IPS-20b (cell line): ENCODE measurements around the gene HDAC3.

ENCODE experiments used
- H3K27ac ChIP-seq: one replicate; pipeline ENCODE4 v1.5.1; 2013; ENCODE audit warnings: low read length
- H3K27me3 ChIP-seq: 2 replicates; pipeline ENCODE4 v1.6.1; 2013; ENCODE audit warnings: mild to moderate bottlenecking, low read length, inconsistent platforms; ENCODE audit not compliant: insufficient read depth
- H3K36me3 ChIP-seq: 2 replicates; pipeline ENCODE4 v1.6.1; 2013; ENCODE audit warnings: low read depth, mild to moderate bottlenecking, inconsistent platforms, low read length, moderate library complexity; ENCODE audit not compliant: insufficient read depth
- H3K4me1 ChIP-seq: 2 replicates; pipeline ENCODE4 v1.6.1; 2013; ENCODE audit warnings: mild to moderate bottlenecking, control low read depth, inconsistent platforms, low read length, moderate library complexity; ENCODE audit not compliant: insufficient read depth
- H3K4me3 ChIP-seq: 2 replicates; pipeline ENCODE4 v1.5.1; 2013; ENCODE audit warnings: mild to moderate bottlenecking, low read length, inconsistent platforms
- H3K9ac ChIP-seq: 2 replicates; pipeline ENCODE4 v1.6.1; 2013; ENCODE audit warnings: low read depth, mild to moderate bottlenecking, inconsistent platforms, low read length, moderate library complexity
- H3K9me3 ChIP-seq: 2 replicates; pipeline ENCODE4 v1.6.1; 2013; ENCODE audit warnings: mild to moderate bottlenecking, low read depth, low read length, inconsistent platforms; ENCODE audit not compliant: insufficient read depth

The HDAC3 gene

DNA sequence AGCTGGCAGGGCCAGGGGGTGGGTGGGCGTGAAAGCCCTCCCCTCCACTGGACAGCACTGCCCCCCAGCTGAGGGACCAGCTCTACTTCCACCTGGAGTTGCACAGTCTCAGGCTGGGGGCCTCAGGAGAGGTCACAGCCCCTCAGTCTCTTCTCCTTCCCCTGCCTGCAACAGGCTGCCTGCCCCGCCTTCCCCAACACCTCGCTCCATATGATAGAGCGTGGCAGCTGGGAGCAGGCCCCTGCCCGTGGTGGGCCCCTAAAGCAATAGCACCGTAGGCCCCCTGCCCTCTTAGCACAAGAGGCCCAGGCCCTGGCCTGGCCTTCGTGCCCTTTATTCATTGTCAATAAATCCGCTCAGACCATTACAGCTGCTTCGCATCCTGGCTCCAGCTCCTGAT, 4.0 kb upstream of the HDAC3 start:
- Histone ChIP-seq H3K9me3 (no peaks in the 10 kb centered on the region), H3K4me3 (no peak overlapping the region), H3K9ac (no peak overlapping the region), H3K27me3 (peaks cover 6% of the 10 kb centered on the region), H3K36me3 (peaks cover 36% of the 10 kb centered on the region), H3K27ac (no peak overlapping the region), H3K4me1 (peaks cover 4% of the 10 kb centered on the region; the same call in 1 of the 2 replicates)

DNA sequence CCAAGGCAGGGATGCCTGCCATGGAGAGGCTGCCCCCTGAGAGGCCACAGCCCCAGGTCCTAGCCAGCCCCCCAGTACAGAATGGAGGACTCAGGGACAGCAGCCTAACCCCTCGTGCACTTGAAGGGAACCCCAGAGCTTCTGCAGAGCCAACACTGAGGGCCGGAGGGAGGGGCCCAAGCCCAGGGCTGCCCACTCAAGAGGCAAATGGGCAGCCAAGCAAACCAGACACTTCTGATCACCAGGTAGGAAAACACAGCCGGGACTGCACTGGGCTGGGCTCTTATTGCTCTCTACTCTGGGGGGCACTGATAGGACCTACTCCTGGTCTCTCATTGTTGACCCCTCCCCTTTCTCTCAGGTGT, 3.4 kb upstream of the HDAC3 start:
- Histone ChIP-seq H3K9me3 (no peaks in the 10 kb centered on the region), H3K4me3 (no peak overlapping the region), H3K36me3 (peaks cover 33% of the 10 kb centered on the region), H3K4me1 (peaks cover 4% of the 10 kb centered on the region; the same call in 1 of the 2 replicates), H3K27ac (no peak overlapping the region), H3K9ac (no peak overlapping the region), H3K27me3 (peaks cover 6% of the 10 kb centered on the region)

DNA sequence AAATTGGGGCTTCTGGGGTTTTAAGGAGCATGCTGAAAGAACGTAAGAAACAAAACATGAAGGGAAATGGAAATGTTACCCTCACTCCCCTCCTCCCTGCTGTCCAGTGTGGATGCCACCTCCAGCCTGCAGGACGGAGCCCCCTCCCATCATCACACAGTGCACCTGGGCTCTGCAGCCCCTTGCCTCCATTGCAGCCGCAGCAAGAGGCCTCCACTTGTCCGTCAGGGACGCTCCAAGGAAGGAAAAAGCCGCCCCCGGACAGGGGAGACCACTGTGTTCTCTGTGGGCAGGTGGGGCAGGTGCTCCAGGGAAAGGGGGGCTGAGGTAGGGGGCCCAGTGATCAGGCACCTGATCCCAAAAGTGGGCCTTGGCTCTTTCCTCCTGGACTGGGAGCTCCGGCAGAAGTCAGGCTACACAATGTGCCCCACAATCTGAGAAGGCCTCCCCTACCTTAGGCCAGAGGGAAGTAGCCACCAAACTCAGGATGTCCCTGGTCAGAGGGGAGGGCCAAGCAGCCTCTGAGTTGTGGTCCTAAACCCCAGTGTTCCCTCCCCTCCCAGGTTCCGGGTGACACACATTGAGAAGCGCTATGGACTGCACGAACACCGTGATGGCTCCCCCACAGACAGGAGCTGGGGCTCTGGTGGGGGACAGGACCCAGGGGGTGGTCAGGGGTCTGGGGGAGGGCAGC, 2.9 kb upstream of the HDAC3 start:
- H3K4me3 ChIP-seq = no peak overlapping the region
- H3K9me3 ChIP-seq = no peaks in the 10 kb centered on the region
- peaks cover 4% of the 10 kb centered on the region; the same call in 1 of the 2 replicates for H3K4me1 ChIP-seq
- peaks cover 38% of the 10 kb centered on the region for H3K36me3 ChIP-seq
- H3K27me3 ChIP-seq = peaks cover 6% of the 10 kb centered on the region
- H3K9ac ChIP-seq = no peak overlapping the region
- H3K27ac ChIP-seq = no peak overlapping the region

DNA sequence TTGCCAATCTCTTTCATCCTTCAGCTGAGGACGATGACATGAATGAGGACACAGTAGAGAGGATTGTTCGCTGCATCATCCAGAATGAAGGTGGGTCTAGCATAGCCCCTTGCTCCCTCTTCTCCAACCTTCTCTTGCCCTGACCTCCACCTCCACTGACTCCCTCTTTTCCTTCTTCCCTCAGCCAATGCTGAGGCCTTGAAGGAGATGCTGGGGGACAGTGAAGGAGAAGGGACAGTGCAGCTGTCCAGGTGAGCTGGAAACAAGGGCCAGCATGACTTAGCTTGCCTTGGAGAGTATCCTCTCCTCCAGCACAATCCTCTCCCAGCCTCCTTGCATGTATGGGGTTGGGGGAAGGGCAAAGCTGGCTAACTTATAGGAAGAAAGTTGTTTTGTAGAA, 2.1 kb upstream of the HDAC3 start:
- no peaks in the 10 kb centered on the region for H3K9me3 ChIP-seq
- no peak overlapping the region for H3K9ac ChIP-seq
- H3K27me3 ChIP-seq = peaks cover 6% of the 10 kb centered on the region
- no peak overlapping the region for H3K27ac ChIP-seq
- H3K36me3 ChIP-seq = peaks cover 37% of the 10 kb centered on the region
- peaks cover 4% of the 10 kb centered on the region; the same call in 1 of the 2 replicates for H3K4me1 ChIP-seq
- H3K4me3 ChIP-seq = no peak overlapping the region

GRCh38 chr5:141637767-141638419, 1.2 kb upstream of the HDAC3 start:
- H3K9ac ChIP-seq = peak overlapping the region; percentile 61; the same call in 1 of the 2 replicates
- peaks cover 4% of the 10 kb centered on the region; the same call in 1 of the 2 replicates for H3K4me1 ChIP-seq
- H3K27ac ChIP-seq = no peak overlapping the region
- peak overlapping the region; percentile 100 for H3K4me3 ChIP-seq
- H3K36me3 ChIP-seq = peaks cover 38% of the 10 kb centered on the region
- H3K27me3 ChIP-seq = peaks cover 6% of the 10 kb centered on the region
- H3K9me3 ChIP-seq = no peaks in the 10 kb centered on the region

- peaks cover 4% of the 10 kb centered on the region; the same call in 1 of the 2 replicates for H3K4me1 ChIP-seq
Observed at GRCh38 chr5:141637123-141637766, 596 bp upstream of the HDAC3 start.

DNA sequence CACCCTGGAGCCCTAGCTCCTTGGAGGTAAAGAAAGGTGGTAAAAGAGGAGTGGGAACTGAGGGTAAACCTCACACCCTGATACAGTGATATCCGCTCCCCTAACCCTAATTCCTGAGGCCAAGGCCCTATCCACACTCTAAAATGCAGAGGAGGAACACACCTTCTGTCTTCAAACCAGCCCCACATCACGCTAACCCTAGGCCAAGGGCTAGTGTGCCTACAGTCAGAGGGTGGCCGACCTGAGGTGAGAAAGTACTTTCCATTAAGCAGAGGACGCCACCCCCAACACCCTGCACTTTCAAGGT, 590 bp downstream of the HDAC3 start:
- H3K27me3 ChIP-seq = peaks cover 6% of the 10 kb centered on the region
- H3K27ac ChIP-seq = peak overlapping the region; percentile 99
- peak overlapping the region; percentile 100 for H3K4me3 ChIP-seq
- H3K9ac ChIP-seq = peak overlapping the region; percentile 98
- H3K9me3 ChIP-seq = no peaks in the 10 kb centered on the region
- peaks cover 4% of the 10 kb centered on the region; the same call in 1 of the 2 replicates for H3K4me1 ChIP-seq
- peaks cover 37% of the 10 kb centered on the region for H3K36me3 ChIP-seq

More at GRCh38 chr5:141637123-141637766, 596 bp upstream of the HDAC3 start:
- H3K27ac ChIP-seq = no peak overlapping the region
- H3K9me3 ChIP-seq = no peaks in the 10 kb centered on the region
- H3K9ac ChIP-seq = peak overlapping the region; percentile 61; the same call in 1 of the 2 replicates
- H3K36me3 ChIP-seq = peaks cover 40% of the 10 kb centered on the region
- peak overlapping the region; percentile 100 for H3K4me3 ChIP-seq
- H3K27me3 ChIP-seq = peaks cover 6% of the 10 kb centered on the region

- Histone ChIP-seq H3K9me3 (no peaks in the 10 kb centered on the region), H3K27ac (no peak overlapping the region), H3K9ac (peak overlapping the region; percentile 98), H3K27me3 (peaks cover 6% of the 10 kb centered on the region), H3K36me3 (peaks cover 36% of the 10 kb centered on the region; the same call in 1 of the 2 replicates), H3K4me1 (peaks cover 4% of the 10 kb centered on the region; the same call in 1 of the 2 replicates), H3K4me3 (peak overlapping the region; percentile 100)
Observed at GRCh38 chr5:141635646-141636045, 1.0 kb downstream of the HDAC3 start.

- H3K27ac ChIP-seq = no peak overlapping the region
- H3K4me3 ChIP-seq = no peak overlapping the region
- peaks cover 39% of the 10 kb centered on the region; the same call in 1 of the 2 replicates for H3K36me3 ChIP-seq
- peaks cover 6% of the 10 kb centered on the region for H3K27me3 ChIP-seq
- no peaks in the 10 kb centered on the region for H3K9me3 ChIP-seq
- peaks cover 4% of the 10 kb centered on the region; the same call in 1 of the 2 replicates for H3K4me1 ChIP-seq
- H3K9ac ChIP-seq = no peak overlapping the region
Observed at GRCh38 chr5:141634720-141635119, 1.9 kb downstream of the HDAC3 start.

DNA sequence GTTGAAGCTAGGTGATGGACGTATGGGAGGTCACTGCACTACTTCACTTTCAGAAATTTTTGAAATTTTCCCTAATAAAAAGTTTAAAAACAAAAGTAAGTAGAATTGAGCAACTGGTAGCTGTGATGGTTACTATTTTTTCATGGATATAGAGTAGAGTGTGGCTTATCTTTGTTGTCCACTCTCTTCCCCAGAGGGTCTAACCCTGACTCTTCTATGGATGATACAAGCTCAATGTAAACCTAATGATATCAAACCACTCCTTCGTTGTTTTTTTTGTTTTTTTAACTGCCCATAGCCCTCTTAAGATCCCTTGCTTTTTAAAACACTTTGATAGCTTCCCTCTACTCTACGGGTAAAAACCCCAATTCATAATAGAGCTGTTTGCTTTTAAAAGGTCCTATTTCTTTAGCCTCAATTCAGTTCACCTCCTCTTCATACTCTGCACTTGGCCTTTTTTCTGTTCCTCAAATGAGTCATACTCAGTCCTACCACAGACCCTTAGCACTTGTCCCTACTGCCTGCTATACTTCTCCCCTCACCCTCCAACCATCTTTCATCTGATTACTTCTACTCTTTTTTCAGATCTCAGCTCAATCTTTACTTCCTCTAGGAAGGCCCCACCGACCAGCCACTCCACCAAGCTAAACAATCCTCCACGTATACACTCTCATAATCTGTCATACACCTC, 2.6 kb downstream of the HDAC3 start:
- peaks cover 4% of the 10 kb centered on the region; the same call in 1 of the 2 replicates for H3K4me1 ChIP-seq
- no peak overlapping the region for H3K4me3 ChIP-seq
- peaks cover 46% of the 10 kb centered on the region for H3K36me3 ChIP-seq
- H3K9ac ChIP-seq = no peak overlapping the region
- no peak overlapping the region for H3K27ac ChIP-seq
- peaks cover 6% of the 10 kb centered on the region for H3K27me3 ChIP-seq
- H3K9me3 ChIP-seq = no peaks in the 10 kb centered on the region

DNA sequence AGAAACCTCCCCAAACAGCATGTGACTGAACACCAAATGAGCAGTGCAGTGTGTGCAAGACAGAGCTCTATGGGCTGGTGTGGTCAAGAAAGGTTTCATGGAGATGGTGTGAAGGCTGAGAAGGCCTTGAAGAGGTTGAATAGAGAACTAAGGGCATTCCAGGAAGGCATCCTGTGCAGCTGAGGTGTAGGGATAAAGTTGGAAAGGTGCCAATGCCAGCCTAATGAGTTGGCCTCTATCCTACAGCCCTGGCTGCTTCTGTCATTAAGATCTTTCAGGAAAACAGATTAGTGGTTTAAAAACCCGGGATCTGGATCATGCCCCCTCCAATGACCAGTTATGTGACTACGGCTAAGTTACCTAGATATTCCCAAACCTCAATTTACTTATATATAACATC, 4.0 kb downstream of the HDAC3 start:
- H3K4me1 ChIP-seq = no peaks in the 10 kb centered on the region
- H3K36me3 ChIP-seq = peaks cover 60% of the 10 kb centered on the region
- H3K9ac ChIP-seq = no peak overlapping the region
- H3K4me3 ChIP-seq = no peak overlapping the region
- H3K9me3 ChIP-seq = no peaks in the 10 kb centered on the region
- H3K27ac ChIP-seq = no peak overlapping the region
- no peaks in the 10 kb centered on the region; the same call in 1 of the 2 replicates for H3K27me3 ChIP-seq
